WTC11 (cell line): Measurements from ENCODE around the gene PTGIS.

ENCODE experiments used
- CREB1 ChIP-seq: sonication (generic); formaldehyde crosslinking; IDR thresholded peaks from 2 replicates; pipeline ENCODE4 v1.8.0; 2023; ENCODE audit warnings: mild to moderate bottlenecking, missing genetic modification reagents
- CTCF ChIP-seq: fragments of 200-600 bp; IDR thresholded peaks from 2 replicates; pipeline ENCODE4 v1.8.0; 2022; ENCODE audit warnings: antibody characterized with exemption
- IRF2 ChIP-seq: sonication (generic); formaldehyde crosslinking; IDR thresholded peaks from 2 replicates; pipeline ENCODE4 v1.8.0; 2022; ENCODE audit warnings: low read depth, missing genetic modification reagents, borderline replicate concordance
- KAT7 ChIP-seq: sonication (generic); formaldehyde crosslinking; IDR thresholded peaks from 2 replicates; pipeline ENCODE4 v1.8.1; 2023; ENCODE audit warnings: missing genetic modification reagents, mild to moderate bottlenecking, borderline replicate concordance
- NR1H2 ChIP-seq: sonication (generic); formaldehyde crosslinking; IDR thresholded peaks from 2 replicates; pipeline ENCODE4 v1.9.0; 2021; ENCODE audit warnings: mild to moderate bottlenecking, moderate library complexity, missing genetic modification reagents
- TF ChIP-seq, protein P1 (sequence below): sonication (generic); formaldehyde crosslinking; IDR thresholded peaks from 2 replicates; pipeline ENCODE4 v1.8.1; 2023; ENCODE audit warnings: mild to moderate bottlenecking, missing genetic modification reagents, moderate library complexity
- TF ChIP-seq, protein P2 (sequence below): sonication (generic); formaldehyde crosslinking; IDR thresholded peaks from 2 replicates; pipeline ENCODE4 v1.8.0; 2022; ENCODE audit warnings: mild to moderate bottlenecking, missing genetic modification reagents

GRCh38 chr20:49543858-49544437 lies 24.0 kb downstream of the PTGIS start:
- TF ChIP-seq CTCF (no peak), NR1H2 (CRISPR knock-in tag) (no peak), KAT7 (CRISPR knock-in tag) (no peak), CREB1 (CRISPR knock-in tag) (no peak), IRF2 (no peak)
- TF ChIP-seq, protein P1, sequence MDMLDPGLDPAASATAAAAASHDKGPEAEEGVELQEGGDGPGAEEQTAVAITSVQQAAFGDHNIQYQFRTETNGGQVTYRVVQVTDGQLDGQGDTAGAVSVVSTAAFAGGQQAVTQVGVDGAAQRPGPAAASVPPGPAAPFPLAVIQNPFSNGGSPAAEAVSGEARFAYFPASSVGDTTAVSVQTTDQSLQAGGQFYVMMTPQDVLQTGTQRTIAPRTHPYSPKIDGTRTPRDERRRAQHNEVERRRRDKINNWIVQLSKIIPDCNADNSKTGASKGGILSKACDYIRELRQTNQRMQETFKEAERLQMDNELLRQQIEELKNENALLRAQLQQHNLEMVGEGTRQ (CRISPR knock-in tag) = no peak
- TF ChIP-seq, protein P2, sequence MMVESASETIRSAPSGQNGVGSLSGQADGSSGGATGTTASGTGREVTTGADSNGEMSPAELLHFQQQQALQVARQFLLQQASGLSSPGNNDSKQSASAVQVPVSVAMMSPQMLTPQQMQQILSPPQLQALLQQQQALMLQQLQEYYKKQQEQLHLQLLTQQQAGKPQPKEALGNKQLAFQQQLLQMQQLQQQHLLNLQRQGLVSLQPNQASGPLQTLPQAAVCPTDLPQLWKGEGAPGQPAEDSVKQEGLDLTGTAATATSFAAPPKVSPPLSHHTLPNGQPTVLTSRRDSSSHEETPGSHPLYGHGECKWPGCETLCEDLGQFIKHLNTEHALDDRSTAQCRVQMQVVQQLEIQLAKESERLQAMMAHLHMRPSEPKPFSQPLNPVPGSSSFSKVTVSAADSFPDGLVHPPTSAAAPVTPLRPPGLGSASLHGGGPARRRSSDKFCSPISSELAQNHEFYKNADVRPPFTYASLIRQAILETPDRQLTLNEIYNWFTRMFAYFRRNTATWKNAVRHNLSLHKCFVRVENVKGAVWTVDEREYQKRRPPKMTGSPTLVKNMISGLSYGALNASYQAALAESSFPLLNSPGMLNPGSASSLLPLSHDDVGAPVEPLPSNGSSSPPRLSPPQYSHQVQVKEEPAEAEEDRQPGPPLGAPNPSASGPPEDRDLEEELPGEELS = no peak
